ENCODE results near the gene SS18L1. TPM values are rescaled to one million over a fixed set of nuclear protein-coding genes. Genes with fewer than 3 reads are reported as not detected.

SS18L1 gene
- total and polyA plus RNA-seq, 12 donors, result 9.0 to 45.7 (median 14.4) TPM

GRCh38 chr20:62123450-62124118, 20.0 kb upstream of the SS18L1 start:
- H3K36me3 ChIP-seq (replicated peaks in 1 of 2), result peaks cover 0 to 37% of the 10 kb centered on the region in 2 donors
- intact Hi-C loops (cut with DNase I), result no loop called here
- TF ChIP-seq POLR2A (IDR thresholded peaks at IDR 0.05), result no peak
- TF ChIP-seq CTCF (IDR thresholded peaks at IDR 0.05), result no peak
- peak overlapping the region in 3 of 4 donors; percentile 44 to 99 (median 63) for H3K4me3 ChIP-seq
- H3K4me1 ChIP-seq (replicated peaks in 1 of 2), result peaks cover 9 to 15% of the 10 kb centered on the region in 2 donors
- 27 to 40% (median 33%) methylated on average over 8 to 19 of the region's 19 CpGs for WGBS, 4 donors
- peak in 2 of 7 donors; percentile 35 for DNase-seq
- H3K9me3 ChIP-seq (replicated peaks in 1 of 3), result no peaks in the 10 kb centered on the region
- peak overlapping the region in 4 of 5 donors; percentile 21 to 96 (median 70) for H3K27ac ChIP-seq
- no peaks in the 10 kb centered on the region for H3K27me3 ChIP-seq

- 94 to 96% (median 94%) methylated on average over 20 of the region's 20 CpGs for WGBS, 4 donors
Measured at GRCh38 chr20:62126141-62126540, 17.4 kb upstream of the SS18L1 start.

GRCh38 chr20:62127799-62128198, 15.8 kb upstream of the SS18L1 start:
- Histone ChIP-seq H3K4me3 (no peak overlapping the region), H3K4me1 (replicated peaks in 1 of 2) (peaks cover 9 to 19% of the 10 kb centered on the region in 2 donors), H3K9me3 (replicated peaks in 1 of 3) (no peaks in the 10 kb centered on the region), H3K36me3 (replicated peaks in 1 of 2) (peaks cover 0 to 79% of the 10 kb centered on the region in 2 donors), H3K27ac (no peak overlapping the region), H3K27me3 (no peaks in the 10 kb centered on the region)
- no peak for TF ChIP-seq CTCF (IDR thresholded peaks at IDR 0.05)
- no peak for TF ChIP-seq POLR2A (IDR thresholded peaks at IDR 0.05)
- 79 to 90% (median 90%) methylated on average over 4 to 6 of the region's 6 CpGs for WGBS, 4 donors
- no peak for DNase-seq
- intact Hi-C loops (cut with DNase I), result no loop called here

More at GRCh38 chr20:62126141-62126540, 17.4 kb upstream of the SS18L1 start:
- Histone ChIP-seq H3K27ac (no peak overlapping the region), H3K27me3 (no peaks in the 10 kb centered on the region), H3K4me1 (replicated peaks in 1 of 2) (peaks cover 9 to 18% of the 10 kb centered on the region in 2 donors), H3K9me3 (replicated peaks in 1 of 3) (no peaks in the 10 kb centered on the region), H3K4me3 (no peak overlapping the region), H3K36me3 (replicated peaks in 1 of 2) (peaks cover 0 to 62% of the 10 kb centered on the region in 2 donors)
- TF ChIP-seq CTCF (IDR thresholded peaks at IDR 0.05), result no peak
- no peak for TF ChIP-seq POLR2A (IDR thresholded peaks at IDR 0.05)
- DNase-seq, result no peak
- intact Hi-C loops (cut with DNase I), result no loop called here

GRCh38 chr20:62128502-62128901, 15.1 kb upstream of the SS18L1 start:
- 86 to 92% (median 87%) methylated on average over 6 of the region's 6 CpGs for WGBS, 4 donors
- H3K27me3 ChIP-seq, result no peaks in the 10 kb centered on the region
- no peak overlapping the region for H3K27ac ChIP-seq
- peaks cover 6 to 20% of the 10 kb centered on the region in 2 donors for H3K4me1 ChIP-seq (replicated peaks in 1 of 2)
- intact Hi-C loops (cut with DNase I), result no loop called here
- peaks cover 0 to 85% of the 10 kb centered on the region in 2 donors for H3K36me3 ChIP-seq (replicated peaks in 1 of 2)
- H3K9me3 ChIP-seq (replicated peaks in 1 of 3), result no peaks in the 10 kb centered on the region
- no peak overlapping the region for H3K4me3 ChIP-seq
- TF ChIP-seq CTCF (IDR thresholded peaks at IDR 0.05) (no peak), POLR2A (IDR thresholded peaks at IDR 0.05) (no peak)
- no peak for DNase-seq
